ENCODE measurements around the gene NTSR2. TPM values are rescaled to one million over a fixed set of nuclear protein-coding genes. Genes with fewer than 3 reads are reported as not detected.
"Not testable (repeated sequence)": the region's sequence is repeated elsewhere in the genome, so short reads cannot be mapped to it uniquely, and the experiment has no call there.

Gene NTSR2
- total RNA-seq, 1 donor from 2014 or later = not detected

- Histone ChIP-seq H3K36me3 (ENCODE audit: insufficient read depth, low read length) (no peaks in the 10 kb centered on the region), H2AFZ (ENCODE audit: low read depth, low read length) (no peak overlapping the region), H3K79me2 (ENCODE audit: insufficient read depth, low read length) (no peaks in the 10 kb centered on the region), H3K9ac (ENCODE audit: low read length) (no peak overlapping the region), H3K27ac (ENCODE audit: low read depth, low read length) (no peak overlapping the region), H3K4me3 (ENCODE audit: insufficient read depth, low read depth, low read length) (no peak overlapping the region), H3K9me3 (ENCODE audit: insufficient read depth, low read depth, low read length) (no peaks in the 10 kb centered on the region), H3K4me2 (ENCODE audit: low read length) (no peak overlapping the region), H3K4me1 (ENCODE audit: insufficient read depth, low read length) (no peaks in the 10 kb centered on the region), H4K20me1 (ENCODE audit: insufficient read depth, low read length) (no peaks in the 10 kb centered on the region), H3K27me3 (ENCODE audit: insufficient read depth, low read length) (peaks cover 28% of the 10 kb centered on the region)
- no peaks in the 10 kb centered on the region for H3K4me1 Mint-ChIP-seq (ENCODE audit: low read depth, unreplicated experiment)
- peaks cover 10% of the 10 kb centered on the region for H3K9me3 Mint-ChIP-seq (ENCODE audit: unreplicated experiment)
- peaks cover 46% of the 10 kb centered on the region for H3K27me3 Mint-ChIP-seq (ENCODE audit: low read depth, unreplicated experiment)
- H3K36me3 Mint-ChIP-seq (ENCODE audit: low read depth, unreplicated experiment) = no peaks in the 10 kb centered on the region
- TF ChIP-seq CTCF (IDR thresholded peaks at IDR 0.05; ENCODE audit: insufficient read depth, low read depth, low read length) (no peak), EZH2 (IDR thresholded peaks at IDR 0.05; ENCODE audit: insufficient read depth, low read length) (no peak)
- no peak overlapping the region for H3K4me3 Mint-ChIP-seq (ENCODE audit: unreplicated experiment)
- no peak overlapping the region for H3K27ac Mint-ChIP-seq (ENCODE audit: unreplicated experiment)
- FAIRE-seq (no peak), DNase-seq (ENCODE audit: low read depth) (no peak)
These were observed 7.1 kb downstream of the NTSR2 start for GRCh38 chr2:11662882-11663281.

DNA sequence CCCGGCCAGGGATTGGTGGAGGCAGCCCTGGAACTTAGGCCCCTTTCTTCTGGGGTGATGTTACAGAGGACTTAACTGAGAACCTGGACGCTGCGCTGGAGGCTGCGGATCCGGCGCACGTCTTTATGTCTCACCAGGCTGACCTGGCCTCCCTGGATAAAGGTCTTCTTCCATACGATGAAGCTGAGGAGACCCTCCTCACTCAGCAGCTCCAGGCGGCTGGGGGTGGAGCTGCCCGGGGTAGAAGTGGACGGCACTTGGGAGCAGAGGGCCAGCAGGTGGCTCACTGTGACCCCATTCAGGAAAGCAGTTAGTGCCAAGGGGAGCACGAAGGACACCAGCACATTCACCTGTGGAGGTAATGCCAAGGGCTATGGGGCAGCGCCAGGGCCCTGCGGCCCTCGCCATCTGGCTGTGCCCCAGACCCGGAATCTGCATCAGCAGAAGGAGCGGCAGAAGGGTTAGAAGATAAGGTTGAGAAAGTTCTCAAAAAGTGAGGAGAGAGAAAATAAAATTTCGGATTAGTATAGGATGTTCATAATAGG, 8.0 kb downstream of the NTSR2 start:
- H3K4me1 ChIP-seq (ENCODE audit: insufficient read depth, low read length) = no peaks in the 10 kb centered on the region
- H3K36me3 ChIP-seq (ENCODE audit: insufficient read depth, low read length) = no peaks in the 10 kb centered on the region
- TF ChIP-seq CTCF (IDR thresholded peaks at IDR 0.05; ENCODE audit: insufficient read depth, low read depth, low read length) (no peak), EZH2 (IDR thresholded peaks at IDR 0.05; ENCODE audit: insufficient read depth, low read length) (no peak)
- no peak for DNase-seq (ENCODE audit: low read depth)
- H3K27me3 ChIP-seq (ENCODE audit: insufficient read depth, low read length) = peaks cover 24% of the 10 kb centered on the region
- no peak overlapping the region for H2AFZ ChIP-seq (ENCODE audit: low read depth, low read length)
- H3K4me3 ChIP-seq (ENCODE audit: insufficient read depth, low read depth, low read length) = no peak overlapping the region
- H3K4me2 ChIP-seq (ENCODE audit: low read length) = no peak overlapping the region
- H3K27ac Mint-ChIP-seq (ENCODE audit: unreplicated experiment) = no peak overlapping the region
- no peaks in the 10 kb centered on the region for H3K36me3 Mint-ChIP-seq (ENCODE audit: low read depth, unreplicated experiment)
- H3K27me3 Mint-ChIP-seq (ENCODE audit: low read depth, unreplicated experiment) = peaks cover 46% of the 10 kb centered on the region
- H3K9ac ChIP-seq (ENCODE audit: low read length) = no peak overlapping the region
- H3K9me3 ChIP-seq (ENCODE audit: insufficient read depth, low read depth, low read length) = no peaks in the 10 kb centered on the region
- peaks cover 10% of the 10 kb centered on the region for H3K9me3 Mint-ChIP-seq (ENCODE audit: unreplicated experiment)
- no peak for FAIRE-seq
- no peaks in the 10 kb centered on the region for H3K79me2 ChIP-seq (ENCODE audit: insufficient read depth, low read length)
- H4K20me1 ChIP-seq (ENCODE audit: insufficient read depth, low read length) = no peaks in the 10 kb centered on the region
- H3K4me1 Mint-ChIP-seq (ENCODE audit: low read depth, unreplicated experiment) = no peaks in the 10 kb centered on the region
- H3K27ac ChIP-seq (ENCODE audit: low read depth, low read length) = no peak overlapping the region
- no peak overlapping the region for H3K4me3 Mint-ChIP-seq (ENCODE audit: unreplicated experiment)

DNA sequence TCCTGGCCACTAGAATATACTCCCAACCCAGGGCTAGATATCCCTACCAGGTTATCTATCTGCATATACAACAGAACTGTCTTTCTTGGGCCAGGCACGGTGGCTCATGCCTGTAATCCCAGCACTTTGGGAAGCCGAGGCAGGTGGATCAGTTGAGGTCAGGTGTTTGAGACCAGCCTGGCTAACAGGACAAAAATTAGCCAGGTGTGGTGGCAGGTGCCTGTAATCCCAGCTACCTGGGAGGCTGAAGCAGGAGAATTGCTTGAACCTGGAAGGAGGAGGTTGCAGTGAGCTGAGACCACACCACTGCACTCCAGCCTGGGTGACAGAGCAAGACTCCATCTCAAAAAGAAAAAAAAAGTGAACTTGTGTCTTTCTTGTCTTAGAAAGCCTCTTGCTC, 9.6 kb downstream of the NTSR2 start:
- peaks cover 37% of the 10 kb centered on the region for H3K27me3 Mint-ChIP-seq (ENCODE audit: low read depth, unreplicated experiment)
- peaks cover 24% of the 10 kb centered on the region for H3K27me3 ChIP-seq (ENCODE audit: insufficient read depth, low read length)
- H3K27ac ChIP-seq (ENCODE audit: low read depth, low read length); H3K36me3 Mint-ChIP-seq (ENCODE audit: low read depth, unreplicated experiment); H3K9me3 ChIP-seq (ENCODE audit: insufficient read depth, low read depth, low read length); H3K9ac ChIP-seq (ENCODE audit: low read length); H3K27ac Mint-ChIP-seq (ENCODE audit: unreplicated experiment); H3K4me2 ChIP-seq (ENCODE audit: low read length); H3K79me2 ChIP-seq (ENCODE audit: insufficient read depth, low read length); H3K4me3 ChIP-seq (ENCODE audit: insufficient read depth, low read depth, low read length); DNase-seq (ENCODE audit: low read depth); H2AFZ ChIP-seq (ENCODE audit: low read depth, low read length); H4K20me1 ChIP-seq (ENCODE audit: insufficient read depth, low read length); H3K4me3 Mint-ChIP-seq (ENCODE audit: unreplicated experiment); H3K9me3 Mint-ChIP-seq (ENCODE audit: unreplicated experiment); H3K36me3 ChIP-seq (ENCODE audit: insufficient read depth, low read length); FAIRE-seq; H3K4me1 ChIP-seq (ENCODE audit: insufficient read depth, low read length); H3K4me1 Mint-ChIP-seq (ENCODE audit: low read depth, unreplicated experiment): not testable (repeated sequence)
